ENCODE data around the gene ADPRHL1. TPM values are rescaled to one million over a fixed set of nuclear protein-coding genes. Genes with fewer than 3 reads are reported as not detected.
A peak's percentile ranks its signal among the peaks of the same experiment; 100 is the strongest.

ADPRHL1 gene
- total RNA-seq, 1 experiment from 2014 or later: 1.5 TPM

GRCh38 chr13:113420833-113421600 is 32.3 kb downstream of the ADPRHL1 start:
- ChIA-PET POLR2A (no interaction called here), CTCF (no interaction called here)
- Mint-ChIP-seq H3K27ac (no peak overlapping the region), H3K4me1 (no peaks in the 10 kb centered on the region), H3K4me3 (no peak overlapping the region), H3K36me3 (no peaks in the 10 kb centered on the region), H3K9me3 (no peaks in the 10 kb centered on the region), H3K27me3 (ENCODE audit: low read depth) (no peaks in the 10 kb centered on the region)
- TF ChIP-seq TP53 (CRISPR knock-in tag; IDR thresholded peaks at IDR 0.05) (no peak), KAT7 (CRISPR knock-in tag; IDR thresholded peaks at IDR 0.05; ENCODE audit: borderline replicate concordance) (no peak), ATF1 (CRISPR knock-in tag; IDR thresholded peaks at IDR 0.05) (no peak), MYBL2 (CRISPR knock-in tag; IDR thresholded peaks at IDR 0.05) (no peak), NFYB (CRISPR knock-in tag; conservative IDR thresholded peaks at IDR 0.05; ENCODE audit: low read depth) (no peak), ELF4 (CRISPR knock-in tag; IDR thresholded peaks at IDR 0.05; ENCODE audit: low read depth) (no peak), IRF2 (CRISPR knock-in tag; IDR thresholded peaks at IDR 0.05; ENCODE audit: borderline replicate concordance, low read depth) (no peak), NR3C1 (CRISPR knock-in tag; conservative IDR thresholded peaks at IDR 0.05; ENCODE audit: low read depth) (no peak), ETV6 (CRISPR knock-in tag; IDR thresholded peaks at IDR 0.05) (no peak), PREB (CRISPR knock-in tag; IDR thresholded peaks at IDR 0.05; ENCODE audit: borderline replicate concordance) (no peak), ZNF138 (CRISPR knock-in tag; conservative IDR thresholded peaks at IDR 0.05) (no peak), ESRRA (CRISPR knock-in tag; IDR thresholded peaks at IDR 0.05; ENCODE audit: borderline replicate concordance) (no peak), ZNF671 (CRISPR knock-in tag; IDR thresholded peaks at IDR 0.05) (no peak), RELA (CRISPR knock-in tag; IDR thresholded peaks at IDR 0.05; ENCODE audit: borderline replicate concordance) (no peak), ZNF263 (CRISPR knock-in tag; IDR thresholded peaks at IDR 0.05; ENCODE audit: low read depth) (no peak), JUN (CRISPR knock-in tag; IDR thresholded peaks at IDR 0.05) (no peak)
- TF ChIP-seq, protein P1, sequence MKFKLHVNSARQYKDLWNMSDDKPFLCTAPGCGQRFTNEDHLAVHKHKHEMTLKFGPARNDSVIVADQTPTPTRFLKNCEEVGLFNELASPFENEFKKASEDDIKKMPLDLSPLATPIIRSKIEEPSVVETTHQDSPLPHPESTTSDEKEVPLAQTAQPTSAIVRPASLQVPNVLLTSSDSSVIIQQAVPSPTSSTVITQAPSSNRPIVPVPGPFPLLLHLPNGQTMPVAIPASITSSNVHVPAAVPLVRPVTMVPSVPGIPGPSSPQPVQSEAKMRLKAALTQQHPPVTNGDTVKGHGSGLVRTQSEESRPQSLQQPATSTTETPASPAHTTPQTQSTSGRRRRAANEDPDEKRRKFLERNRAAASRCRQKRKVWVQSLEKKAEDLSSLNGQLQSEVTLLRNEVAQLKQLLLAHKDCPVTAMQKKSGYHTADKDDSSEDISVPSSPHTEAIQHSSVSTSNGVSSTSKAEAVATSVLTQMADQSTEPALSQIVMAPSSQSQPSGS (CRISPR knock-in tag; IDR thresholded peaks at IDR 0.05; ENCODE audit: borderline replicate concordance, low read depth): no peak
- TF ChIP-seq, protein P2, sequence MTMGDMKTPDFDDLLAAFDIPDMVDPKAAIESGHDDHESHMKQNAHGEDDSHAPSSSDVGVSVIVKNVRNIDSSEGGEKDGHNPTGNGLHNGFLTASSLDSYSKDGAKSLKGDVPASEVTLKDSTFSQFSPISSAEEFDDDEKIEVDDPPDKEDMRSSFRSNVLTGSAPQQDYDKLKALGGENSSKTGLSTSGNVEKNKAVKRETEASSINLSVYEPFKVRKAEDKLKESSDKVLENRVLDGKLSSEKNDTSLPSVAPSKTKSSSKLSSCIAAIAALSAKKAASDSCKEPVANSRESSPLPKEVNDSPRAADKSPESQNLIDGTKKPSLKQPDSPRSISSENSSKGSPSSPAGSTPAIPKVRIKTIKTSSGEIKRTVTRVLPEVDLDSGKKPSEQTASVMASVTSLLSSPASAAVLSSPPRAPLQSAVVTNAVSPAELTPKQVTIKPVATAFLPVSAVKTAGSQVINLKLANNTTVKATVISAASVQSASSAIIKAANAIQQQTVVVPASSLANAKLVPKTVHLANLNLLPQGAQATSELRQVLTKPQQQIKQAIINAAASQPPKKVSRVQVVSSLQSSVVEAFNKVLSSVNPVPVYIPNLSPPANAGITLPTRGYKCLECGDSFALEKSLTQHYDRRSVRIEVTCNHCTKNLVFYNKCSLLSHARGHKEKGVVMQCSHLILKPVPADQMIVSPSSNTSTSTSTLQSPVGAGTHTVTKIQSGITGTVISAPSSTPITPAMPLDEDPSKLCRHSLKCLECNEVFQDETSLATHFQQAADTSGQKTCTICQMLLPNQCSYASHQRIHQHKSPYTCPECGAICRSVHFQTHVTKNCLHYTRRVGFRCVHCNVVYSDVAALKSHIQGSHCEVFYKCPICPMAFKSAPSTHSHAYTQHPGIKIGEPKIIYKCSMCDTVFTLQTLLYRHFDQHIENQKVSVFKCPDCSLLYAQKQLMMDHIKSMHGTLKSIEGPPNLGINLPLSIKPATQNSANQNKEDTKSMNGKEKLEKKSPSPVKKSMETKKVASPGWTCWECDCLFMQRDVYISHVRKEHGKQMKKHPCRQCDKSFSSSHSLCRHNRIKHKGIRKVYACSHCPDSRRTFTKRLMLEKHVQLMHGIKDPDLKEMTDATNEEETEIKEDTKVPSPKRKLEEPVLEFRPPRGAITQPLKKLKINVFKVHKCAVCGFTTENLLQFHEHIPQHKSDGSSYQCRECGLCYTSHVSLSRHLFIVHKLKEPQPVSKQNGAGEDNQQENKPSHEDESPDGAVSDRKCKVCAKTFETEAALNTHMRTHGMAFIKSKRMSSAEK (CRISPR knock-in tag; IDR thresholded peaks at IDR 0.05; ENCODE audit: borderline replicate concordance): no peak
- TF ChIP-seq, protein P3, sequence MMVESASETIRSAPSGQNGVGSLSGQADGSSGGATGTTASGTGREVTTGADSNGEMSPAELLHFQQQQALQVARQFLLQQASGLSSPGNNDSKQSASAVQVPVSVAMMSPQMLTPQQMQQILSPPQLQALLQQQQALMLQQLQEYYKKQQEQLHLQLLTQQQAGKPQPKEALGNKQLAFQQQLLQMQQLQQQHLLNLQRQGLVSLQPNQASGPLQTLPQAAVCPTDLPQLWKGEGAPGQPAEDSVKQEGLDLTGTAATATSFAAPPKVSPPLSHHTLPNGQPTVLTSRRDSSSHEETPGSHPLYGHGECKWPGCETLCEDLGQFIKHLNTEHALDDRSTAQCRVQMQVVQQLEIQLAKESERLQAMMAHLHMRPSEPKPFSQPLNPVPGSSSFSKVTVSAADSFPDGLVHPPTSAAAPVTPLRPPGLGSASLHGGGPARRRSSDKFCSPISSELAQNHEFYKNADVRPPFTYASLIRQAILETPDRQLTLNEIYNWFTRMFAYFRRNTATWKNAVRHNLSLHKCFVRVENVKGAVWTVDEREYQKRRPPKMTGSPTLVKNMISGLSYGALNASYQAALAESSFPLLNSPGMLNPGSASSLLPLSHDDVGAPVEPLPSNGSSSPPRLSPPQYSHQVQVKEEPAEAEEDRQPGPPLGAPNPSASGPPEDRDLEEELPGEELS (CRISPR knock-in tag; IDR thresholded peaks at IDR 0.05): no peak
- TF ChIP-seq, protein P4, sequence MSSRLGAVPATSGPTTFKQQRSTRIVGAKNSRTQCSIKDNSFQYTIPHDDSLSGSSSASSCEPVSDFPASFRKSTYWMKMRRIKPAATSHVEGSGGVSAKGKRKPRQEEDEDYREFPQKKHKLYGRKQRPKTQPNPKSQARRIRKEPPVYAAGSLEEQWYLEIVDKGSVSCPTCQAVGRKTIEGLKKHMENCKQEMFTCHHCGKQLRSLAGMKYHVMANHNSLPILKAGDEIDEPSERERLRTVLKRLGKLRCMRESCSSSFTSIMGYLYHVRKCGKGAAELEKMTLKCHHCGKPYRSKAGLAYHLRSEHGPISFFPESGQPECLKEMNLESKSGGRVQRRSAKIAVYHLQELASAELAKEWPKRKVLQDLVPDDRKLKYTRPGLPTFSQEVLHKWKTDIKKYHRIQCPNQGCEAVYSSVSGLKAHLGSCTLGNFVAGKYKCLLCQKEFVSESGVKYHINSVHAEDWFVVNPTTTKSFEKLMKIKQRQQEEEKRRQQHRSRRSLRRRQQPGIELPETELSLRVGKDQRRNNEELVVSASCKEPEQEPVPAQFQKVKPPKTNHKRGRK (CRISPR knock-in tag; IDR thresholded peaks at IDR 0.05; ENCODE audit: borderline replicate concordance): no peak
- ATAC-seq: peak; percentile 55
- peak; percentile 40 for DNase-seq (ENCODE audit: low spot score)
